NCI-H2171 (cell line): ENCODE measurements around the gene AFM.

ENCODE experiments used
- DNase-seq: peaks from one replicate; lab custom pipeline; 2025; lab: John Stamatoyannopoulos, UW

AFM gene

DNA sequence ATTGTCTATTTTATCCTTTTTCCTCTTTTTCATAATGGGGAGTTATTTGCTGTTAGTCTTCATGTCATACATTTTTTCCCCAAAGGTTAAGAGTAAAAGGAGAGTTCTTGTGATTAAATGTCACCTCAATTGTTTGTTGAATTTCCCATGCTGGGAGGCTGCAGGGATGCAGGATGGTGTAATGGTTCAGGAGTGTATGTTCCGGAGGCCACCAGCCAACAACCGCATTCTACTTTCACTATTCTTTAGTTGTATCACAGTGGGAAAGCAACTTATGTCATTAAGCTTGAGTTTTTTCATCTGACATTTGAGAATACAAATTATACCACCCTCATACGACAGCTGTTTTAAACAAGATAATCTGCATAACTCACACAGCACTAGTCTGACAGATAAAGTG, 30.1 kb upstream of the AFM start:
- DNase-seq = no peak

DNA sequence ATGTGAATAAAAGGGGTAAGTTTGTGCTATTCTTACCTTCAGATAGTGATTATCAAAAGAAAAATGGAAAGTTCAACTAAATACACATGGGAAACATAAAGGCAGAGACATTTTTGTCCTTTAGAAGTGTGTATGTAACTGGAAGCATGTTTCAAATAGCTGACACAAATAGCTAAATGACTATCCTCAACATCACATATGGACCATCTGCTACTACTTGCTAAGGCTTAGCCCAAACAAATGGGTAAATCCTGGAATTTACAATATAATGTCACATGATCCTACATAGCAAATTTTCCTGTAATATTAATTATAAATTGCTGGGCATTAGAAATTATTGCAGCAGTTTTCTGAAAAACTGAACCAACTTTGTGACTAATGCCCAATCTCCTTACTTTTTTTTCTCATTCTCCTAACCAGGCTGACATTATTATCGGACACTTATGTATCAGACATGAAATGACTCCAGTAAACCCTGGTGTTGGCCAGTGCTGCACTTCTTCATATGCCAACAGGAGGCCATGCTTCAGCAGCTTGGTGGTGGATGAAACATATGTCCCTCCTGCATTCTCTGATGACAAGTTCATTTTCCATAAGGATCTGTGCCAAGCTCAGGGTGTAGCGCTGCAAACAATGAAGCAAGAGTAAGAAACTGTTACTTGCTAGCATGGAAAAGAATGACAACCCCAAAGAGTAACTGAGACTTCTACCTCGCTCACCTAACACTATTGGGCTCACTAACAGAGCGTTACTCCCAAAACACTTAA, 29.4 kb upstream of the AFM start:
- no peak for DNase-seq

DNA sequence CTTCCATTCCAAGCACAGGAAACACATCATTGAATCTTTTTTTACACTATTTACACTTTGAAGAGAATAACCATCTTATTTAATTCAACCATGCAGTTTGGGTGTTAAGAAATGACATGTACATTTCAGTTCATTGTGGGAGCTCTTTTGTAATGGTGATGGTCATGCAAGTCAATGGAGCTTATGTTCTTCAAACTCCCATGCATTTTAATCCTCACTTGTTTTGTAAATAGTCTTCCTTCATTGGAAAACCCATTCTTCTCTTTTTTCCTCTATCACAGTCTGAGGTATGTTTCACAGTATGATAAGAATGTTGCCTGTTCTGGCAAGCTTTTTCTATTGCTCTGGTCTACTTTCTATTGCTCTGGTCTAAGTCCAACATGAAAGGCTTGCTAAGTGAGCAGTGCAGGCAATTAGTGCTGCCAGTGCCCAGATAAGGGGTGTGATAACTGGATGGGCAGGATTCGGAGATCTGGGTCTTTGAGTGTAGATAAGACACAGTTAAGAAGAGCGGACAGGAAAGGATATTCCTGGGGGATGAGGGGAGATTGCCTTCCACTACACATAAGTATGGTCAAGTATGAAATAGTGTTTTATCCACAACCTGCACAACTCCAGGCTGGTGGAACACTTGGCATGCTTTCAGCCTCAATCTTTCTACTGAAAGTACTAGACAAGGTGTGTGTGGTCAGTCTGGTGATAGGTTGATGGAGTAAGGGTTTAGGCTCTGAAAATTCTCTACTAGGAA, 28.4 kb upstream of the AFM start:
- no peak for DNase-seq

DNA sequence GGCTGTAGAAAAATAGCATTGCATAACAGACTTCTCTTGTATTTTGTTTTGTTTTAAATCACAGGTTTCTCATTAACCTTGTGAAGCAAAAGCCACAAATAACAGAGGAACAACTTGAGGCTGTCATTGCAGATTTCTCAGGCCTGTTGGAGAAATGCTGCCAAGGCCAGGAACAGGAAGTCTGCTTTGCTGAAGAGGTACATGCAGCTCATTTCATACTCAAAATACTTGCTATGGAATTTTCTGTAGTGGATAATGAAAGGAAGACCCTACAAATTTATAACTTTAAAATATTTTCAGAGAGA, 27.9 kb upstream of the AFM start:
- DNase-seq = no peak

DNA sequence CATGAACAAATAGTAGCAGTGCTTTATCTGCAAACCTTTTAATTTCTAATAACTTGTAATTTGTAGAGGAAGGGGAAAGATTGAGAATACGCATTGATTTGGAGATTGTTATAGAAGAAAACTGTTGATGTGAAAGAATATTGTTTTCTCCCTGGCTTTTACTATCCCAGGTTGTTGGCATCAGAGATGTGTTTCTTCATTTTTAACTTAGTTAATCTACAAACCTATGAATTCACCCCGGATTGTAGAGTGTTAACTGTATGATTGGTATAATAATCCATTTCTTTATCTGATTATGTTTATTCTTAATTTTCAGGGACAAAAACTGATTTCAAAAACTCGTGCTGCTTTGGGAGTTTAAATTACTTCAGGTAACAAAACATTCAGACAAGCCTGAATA, 26.6 kb upstream of the AFM start:
- no peak for DNase-seq

DNA sequence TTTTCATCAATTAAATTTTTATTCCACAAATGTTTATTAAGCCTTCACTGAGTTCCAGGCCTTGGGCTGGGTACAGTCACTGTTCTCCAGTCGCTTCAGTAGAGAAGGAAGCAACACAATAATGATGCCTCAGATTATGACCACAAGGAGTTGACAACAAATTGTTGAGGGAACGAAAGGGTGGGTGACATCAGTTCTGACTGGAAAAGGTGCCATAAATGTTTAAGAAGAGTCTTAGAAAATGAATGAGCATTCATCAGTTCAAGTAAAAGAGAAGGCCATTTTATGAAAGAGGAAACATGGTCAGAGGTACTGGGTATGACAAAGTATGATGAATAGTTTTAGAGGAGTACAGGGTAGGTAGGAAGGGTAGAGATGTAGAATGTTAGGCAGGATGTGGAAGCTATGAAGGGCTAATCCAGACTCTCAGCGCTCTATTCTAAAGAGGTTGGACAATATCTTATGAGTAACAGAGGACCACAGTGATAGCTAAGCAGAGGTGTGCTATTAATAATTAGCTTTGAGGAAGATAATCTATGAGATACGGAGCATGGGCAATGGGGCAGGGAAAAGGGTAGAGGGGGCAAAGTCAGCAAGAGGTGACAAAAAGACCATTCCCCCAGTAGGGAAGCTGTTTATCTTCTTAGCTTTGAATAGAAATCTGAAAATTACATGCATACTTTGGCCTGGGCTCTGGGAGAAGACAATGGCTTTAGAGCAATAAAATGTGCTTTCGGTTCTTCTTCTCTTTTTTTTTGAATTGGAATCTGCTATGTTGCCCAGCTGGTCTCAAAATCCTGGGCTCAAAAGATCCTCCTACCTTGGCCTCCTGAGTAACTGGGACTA, 25.1 kb upstream of the AFM start:
- no peak for DNase-seq

DNA sequence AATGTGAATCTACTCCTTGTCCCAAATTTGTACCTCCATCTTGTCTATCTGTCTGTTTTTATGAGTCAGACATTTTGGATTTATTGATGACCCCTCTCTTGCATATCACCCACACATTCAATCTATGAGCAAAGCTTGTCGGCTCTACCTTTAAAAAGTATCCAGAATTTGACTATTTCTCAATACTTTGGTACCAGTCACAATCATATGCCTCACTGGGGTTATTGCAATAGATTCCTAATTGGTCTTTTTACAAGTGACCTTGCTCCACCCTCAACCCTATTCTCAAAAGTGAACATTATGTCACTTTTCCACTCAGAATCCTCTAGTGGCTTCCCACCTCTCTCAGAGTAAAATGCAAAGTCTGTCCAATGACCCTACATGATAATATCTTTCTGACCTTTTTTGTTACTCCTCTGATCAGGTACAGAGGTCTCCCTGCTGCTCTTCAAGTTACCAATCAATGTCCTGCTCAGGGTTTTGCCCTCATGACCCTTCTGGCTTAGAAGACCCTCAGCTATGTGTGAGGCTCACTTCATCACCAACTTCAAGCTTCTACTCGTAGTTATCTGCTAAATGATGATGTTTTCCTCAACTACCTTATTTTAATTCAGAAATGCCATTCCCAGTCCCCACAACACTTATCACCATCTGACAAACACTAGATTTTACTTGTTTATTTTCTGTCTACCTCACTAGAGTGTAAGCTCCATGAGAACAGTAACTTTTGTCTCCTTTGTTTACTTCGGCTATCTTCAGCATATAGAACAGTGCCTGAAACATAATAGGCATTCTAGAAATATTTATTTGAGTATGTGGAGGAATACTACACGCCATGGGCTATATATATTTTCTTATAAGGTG, 23.1 kb upstream of the AFM start:
- DNase-seq = no peak

DNA sequence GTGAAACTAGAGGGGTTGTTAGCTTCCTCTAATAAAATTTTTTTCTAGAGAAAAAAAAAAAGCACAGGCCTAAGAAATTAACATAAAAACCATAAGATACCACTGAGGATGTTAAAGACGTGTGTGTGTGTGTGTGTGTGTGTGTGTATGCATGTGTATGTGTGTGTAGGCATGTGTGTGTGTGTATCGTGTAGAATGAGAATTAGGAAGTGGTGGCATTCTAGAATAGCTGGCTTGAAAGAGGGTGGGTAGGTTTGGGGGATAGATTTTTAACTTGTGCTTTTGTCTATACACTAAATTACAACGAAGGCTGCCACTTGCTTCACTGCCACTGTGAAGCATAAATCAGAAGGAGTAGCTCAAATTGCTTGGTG, 22.5 kb upstream of the AFM start:
- DNase-seq = no peak

DNA sequence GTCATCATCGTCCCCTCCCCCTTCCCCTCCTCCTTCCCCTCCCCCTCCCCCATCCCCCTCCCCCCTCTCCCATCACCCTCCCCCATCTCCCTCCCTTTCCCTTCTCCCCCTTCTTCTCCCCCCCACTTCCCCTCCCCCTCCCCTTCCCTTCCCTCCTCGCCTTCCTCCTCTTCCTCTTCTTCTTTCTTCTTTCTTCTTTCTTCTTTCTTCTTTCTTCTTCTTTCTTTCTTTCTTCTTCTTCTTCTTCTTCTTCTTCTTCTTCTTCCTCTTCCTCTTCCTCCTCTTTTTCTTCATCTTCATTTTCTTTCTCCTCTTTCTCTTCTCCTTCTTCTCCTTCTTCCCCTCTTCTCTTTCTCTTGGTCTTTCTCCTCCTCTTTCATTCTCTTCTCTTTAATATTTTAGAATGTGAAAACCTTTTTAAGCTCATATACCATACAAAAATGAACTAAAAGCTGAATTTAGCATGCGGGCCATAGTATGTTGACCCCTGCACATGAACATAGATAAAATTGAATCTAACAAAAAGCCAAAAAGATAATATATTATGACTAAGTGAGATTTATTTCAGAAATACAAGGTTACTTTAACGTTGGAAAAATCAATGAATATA, 20.5 kb upstream of the AFM start:
- no peak for DNase-seq

DNA sequence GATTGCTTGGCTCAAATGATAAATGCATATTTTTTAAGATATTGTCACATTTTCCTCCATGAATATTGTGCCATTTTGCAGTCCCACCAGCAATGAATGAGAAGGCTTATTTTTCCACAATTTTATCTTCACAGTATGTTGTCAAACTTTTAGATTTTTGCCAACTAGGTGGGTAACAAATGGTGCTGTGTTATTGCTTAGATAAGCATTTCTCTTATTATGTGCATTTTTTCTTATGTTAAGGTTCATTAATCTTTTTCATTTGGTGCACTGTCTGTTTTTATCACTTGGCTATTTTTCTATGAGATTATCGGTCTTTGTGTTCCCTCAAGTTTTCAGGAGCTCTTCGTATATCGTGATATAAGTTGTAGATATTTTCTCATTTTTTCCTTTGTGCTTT, 13.4 kb upstream of the AFM start:
- no peak for DNase-seq

DNA sequence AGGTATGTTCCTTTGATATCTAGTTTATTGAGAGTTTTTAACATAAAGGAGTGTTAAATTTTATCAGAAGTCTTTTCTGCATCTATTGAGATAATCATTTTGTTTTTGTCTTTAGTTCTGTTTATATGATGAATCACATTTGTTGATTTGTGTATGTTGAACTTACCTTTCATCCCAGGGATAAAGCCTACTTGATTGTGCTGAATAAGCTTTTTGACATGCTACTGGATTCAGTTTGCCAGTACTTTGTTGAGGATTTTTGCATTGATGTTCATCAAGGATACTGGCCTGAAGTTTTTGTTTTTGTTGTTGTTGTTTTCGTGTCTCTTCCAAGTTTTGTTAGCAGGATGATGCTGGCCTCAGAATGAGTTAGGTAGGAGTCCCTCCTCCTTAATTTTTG, 10.8 kb upstream of the AFM start:
- DNase-seq = no peak

DNA sequence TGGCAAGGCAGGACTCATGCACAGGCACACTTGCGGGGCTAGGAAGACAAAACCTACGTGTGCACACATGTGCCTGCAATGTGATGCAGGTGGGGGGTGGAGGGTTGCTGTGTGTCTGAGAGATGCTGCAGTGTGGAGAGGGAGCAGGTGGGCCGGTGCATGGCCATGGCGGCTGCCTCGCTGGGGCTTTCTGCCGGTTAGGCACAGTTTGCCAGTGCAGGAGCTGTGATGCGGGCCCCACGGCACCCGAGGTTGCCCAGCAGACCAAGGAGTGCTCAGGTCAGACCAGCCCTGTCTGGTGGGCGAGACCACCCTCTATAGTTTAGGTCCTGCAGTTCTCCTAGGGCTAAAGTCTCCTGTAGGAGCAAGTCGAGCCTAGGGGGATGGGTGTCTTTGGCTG, 4.4 kb upstream of the AFM start:
- no peak for DNase-seq

DNA sequence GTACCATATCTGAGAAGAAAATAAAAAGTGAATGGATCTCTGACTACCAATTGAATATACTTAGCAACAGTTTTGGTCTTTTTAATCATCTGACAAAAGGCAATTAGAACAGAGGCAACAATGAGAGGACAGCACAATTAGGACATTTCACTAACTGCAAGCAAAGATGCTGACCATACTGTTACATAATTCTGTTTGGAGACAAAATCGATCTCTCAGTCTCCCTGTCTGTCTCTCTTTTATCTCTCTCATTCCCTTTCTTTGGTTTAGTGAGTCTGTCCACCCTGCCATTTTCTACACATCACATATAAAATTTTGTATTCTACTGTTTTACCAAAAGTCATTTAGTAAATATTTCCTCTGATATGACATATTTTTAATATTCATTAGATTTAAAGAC, 2.2 kb upstream of the AFM start:
- DNase-seq = no peak

DNA sequence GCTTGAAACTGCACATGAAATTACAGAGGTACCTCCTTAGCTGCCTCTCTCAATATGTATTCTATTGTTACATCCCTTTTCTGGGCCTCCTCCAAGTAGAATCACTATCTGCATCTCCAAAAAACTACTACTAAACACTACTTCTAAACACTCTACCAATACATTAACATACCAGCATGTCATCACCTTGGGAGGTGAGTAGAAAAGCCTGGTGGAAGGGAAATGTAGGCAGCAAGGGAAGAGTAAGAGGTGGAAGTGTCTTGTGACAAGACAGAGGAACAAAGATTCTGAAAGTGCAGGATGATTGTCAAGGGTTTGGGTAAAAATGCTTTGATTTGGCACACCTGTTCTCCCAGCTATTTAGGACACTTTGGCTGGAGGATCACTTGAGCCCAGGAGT, 3.5 kb downstream of the AFM start:
- DNase-seq = no peak

DNA sequence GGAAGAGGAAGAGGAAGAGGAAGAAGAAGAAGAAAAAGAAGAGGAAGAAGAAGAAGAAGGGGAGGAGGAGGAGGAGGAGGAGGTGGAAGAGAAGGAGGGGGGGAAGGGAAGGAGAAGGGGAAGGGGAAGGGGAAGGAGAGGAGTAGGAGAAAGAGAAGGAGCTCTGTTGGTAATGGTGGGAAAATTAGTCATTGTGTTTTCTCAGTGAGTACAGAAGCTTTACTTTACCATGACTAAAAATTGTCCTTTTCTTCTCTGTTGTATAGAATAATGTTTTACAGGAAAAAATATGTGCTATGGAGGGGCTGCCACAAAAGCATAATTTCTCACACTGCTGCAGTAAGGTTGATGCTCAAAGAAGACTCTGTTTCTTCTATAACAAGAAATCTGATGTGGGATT, 4.1 kb downstream of the AFM start:
- DNase-seq = no peak

DNA sequence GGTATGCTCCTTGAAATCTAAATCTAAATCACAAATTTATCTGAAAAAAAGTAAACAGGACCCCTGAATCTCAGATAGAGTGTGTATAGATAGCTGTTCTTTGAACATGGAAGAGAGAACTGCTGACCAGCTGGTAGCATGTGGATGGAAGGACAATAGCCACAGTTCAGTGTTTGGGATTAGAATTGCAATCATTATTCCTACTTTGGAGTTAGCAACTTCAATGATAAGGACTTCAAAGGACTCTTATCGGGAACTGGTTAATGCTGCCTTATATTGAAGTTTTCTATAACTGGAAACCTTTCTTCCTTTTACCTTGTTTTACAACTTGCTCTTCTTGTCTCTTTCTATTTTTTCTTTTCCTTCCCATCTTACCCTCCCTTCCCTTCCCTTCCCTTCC, 5.0 kb downstream of the AFM start:
- no peak for DNase-seq

DNA sequence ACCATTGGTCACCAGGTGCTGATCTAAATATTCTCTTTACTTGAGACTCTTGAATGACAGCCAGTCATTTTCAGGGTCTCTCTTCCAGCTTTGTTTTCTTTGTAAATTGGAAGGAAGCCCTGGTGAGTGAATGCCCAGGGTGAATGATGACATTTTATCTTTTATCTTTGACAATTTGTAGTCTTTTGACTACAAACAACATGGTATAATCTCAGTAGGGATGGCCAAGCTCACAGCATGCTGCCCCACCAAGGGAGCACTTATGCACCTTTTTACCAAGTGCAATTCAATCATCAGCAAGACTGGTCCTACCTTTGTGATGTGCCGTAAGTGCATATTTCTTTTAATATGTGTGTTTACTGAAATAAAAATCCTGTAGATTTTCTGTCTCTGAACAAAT, 5.7 kb downstream of the AFM start:
- DNase-seq = no peak

DNA sequence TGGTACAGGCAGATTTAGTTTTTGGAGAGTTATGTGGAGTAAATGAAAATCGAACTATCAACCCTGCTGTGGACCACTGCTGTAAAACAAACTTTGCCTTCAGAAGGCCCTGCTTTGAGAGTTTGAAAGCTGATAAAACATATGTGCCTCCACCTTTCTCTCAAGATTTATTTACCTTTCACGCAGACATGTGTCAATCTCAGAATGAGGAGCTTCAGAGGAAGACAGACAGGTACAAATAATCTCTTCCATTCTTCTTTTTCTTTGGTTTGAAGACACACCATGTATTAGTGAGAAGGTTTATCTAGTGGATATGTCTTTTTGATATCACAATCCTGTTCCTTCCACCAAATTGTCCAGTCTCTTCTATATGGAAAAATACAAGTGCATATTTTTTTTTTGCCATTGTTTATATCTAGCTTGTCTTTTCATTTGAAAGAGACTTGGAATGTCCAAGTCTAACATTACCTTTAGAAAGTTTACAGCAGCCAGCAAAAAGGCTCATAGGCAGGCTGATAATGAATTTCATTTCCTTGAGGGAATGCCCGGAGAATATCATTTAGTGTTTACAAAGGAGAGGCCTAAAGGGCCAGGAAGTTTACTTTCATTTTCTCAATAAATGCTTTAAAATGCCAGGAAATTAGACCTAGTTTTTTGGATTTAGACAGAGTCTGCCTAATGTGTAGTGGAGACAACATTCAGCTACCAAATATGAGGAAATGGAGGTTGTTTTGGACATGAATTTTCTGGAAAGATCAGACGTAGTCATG, 18.6 kb downstream of the AFM start:
- no peak for DNase-seq

DNA sequence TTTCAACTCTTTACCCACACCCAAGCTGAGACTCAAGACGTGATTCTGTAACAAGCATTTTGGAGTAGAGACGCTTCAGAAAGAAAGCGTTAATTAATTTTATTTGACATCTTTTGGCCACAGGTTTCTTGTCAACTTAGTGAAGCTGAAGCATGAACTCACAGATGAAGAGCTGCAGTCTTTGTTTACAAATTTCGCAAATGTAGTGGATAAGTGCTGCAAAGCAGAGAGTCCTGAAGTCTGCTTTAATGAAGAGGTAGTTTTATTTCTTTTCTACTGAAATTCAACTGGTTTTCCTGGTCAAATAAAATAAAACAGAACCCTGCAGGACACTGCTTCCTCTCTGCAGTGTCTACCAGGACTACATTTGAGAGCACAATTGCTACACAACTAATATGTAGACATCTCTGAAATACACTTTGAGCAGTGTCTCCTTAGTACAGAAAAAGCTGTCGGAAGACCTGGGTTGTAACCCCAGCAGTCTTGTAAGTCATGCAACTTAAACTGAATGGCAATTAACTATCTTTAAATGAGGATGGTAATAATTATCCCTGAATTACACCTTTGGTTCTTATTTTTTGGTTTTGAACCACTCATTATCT, 20.2 kb downstream of the AFM start:
- no peak for DNase-seq

DNA sequence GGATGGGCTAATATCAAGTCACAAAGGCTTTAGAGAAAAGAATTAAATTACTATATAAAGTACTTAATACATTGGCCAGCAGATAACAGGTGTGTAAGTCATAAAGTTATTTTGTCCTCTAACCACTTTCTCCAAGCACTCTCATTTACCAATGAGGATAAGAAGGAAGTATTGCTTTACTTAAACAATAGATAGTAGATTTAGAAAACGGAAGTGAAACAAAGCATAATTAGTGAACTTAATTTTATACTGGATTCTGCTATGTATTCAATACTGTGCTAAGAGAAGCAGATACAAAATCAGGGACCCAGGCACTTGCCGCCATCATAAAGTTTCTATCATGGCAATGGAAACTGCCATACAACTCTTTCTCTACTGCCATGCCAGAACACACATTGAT, 24.0 kb downstream of the AFM start:
- DNase-seq = no peak

DNA sequence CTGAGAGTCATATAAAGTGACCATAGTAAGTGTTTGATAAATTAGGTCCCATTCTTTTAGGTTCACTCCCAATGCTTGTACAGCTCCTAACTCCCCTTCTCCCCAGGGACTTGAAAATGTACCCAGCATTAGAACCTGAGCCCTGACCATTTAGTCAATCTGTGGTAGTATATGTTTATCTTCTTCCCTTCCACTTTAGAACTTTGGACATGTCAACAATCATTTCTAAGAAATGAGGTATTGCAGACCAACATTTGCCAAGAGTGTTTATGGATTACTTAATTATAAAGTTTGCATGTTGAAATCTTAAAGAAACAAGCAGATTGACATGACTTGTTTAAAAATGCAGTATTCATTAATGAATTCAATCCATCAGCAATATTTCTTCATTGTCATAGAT, 26.0 kb downstream of the AFM start:
- no peak for DNase-seq
